Spleen (tissue), 7 donors: ENCODE results near the gene MAS1L.

ENCODE experiments used
- POLR2A ChIP-seq, 3 donors: fragments of 450-650 bp; IDR thresholded peaks; one replicate each; pipeline ENCODE4 v1.5.1; 2017; ENCODE audit warnings: antibody characterized with exemption in 3 of 3, mild to moderate bottlenecking in 1 of 3
- POLR2AphosphoS5 ChIP-seq, 3 donors: sonication (generic); formaldehyde crosslinking; IDR thresholded peaks; one replicate each; pipeline ENCODE4 v1.5.1; 2017; ENCODE audit warnings: antibody characterized with exemption in 3 of 3
- TF ChIP-seq, protein P1 (sequence below), 11 experiments: fragments of 200-600 bp in 7 of 11; fragments of 450-650 bp in 4 of 11; sonication (generic) in 4 of 11; IDR thresholded peaks in 8 of 11; conservative IDR thresholded peaks in 3 of 11; 1 replicate in 7 of 11; 2 replicates in 4 of 11; pipeline versions ENCODE4 v1.4.0 to v1.8.0; 2016 to 2021; ENCODE audit warnings: antibody characterized with exemption in 11 of 11, inconsistent platforms in 4 of 11, mild to moderate bottlenecking in 1 of 11
- donor health status: DM: no; HTN: no; CAD: no; lungs with moderate emphysema.
- donor health status: DM: no; HTN: no; CAD: no.
- donor health status: DM: no; HTN: no; CAD: no.

DNA sequence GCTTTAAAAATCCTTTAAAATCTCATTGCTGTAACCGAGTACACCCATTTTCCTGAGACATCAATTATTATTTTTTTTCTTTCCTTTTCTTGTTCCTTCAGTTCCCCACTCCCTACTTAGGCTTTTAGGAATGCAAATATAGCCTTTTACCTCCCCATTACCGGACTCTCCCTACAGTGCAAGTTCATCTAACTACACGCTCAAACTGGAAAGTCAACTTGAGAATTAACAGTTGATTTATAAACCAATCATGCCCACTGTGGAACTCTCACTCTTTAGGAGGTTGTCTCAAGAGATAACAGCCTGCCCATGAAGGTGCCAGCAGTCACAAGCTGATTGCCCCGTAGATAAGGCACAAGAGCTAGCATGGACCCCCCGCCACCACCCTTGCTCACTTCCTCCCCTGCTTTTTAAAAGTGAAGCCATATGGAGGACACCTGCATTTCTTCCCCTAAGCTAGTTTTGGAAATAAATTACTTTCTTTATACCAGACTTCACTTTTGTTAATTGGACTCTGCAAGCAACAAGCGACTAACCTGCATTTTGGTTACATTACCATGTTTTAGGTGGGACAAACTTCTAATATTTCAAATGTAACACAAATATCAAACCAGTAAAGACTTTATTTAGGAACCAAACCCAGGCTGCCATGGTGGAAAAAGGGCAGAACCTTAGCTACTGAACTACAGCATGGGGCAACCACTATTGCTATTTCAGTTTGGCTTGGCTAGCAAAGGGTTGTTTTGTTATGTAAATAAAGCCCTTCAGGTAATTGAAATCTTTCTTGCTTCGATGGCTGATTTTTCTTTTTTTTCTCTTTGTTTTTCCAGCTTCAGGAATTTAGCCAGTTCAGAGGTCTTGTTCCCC is 36.9 kb upstream of the MAS1L start:
- no peak for TF ChIP-seq POLR2AphosphoS5 (IDR thresholded peaks at IDR 0.05)
- TF ChIP-seq, protein P1, sequence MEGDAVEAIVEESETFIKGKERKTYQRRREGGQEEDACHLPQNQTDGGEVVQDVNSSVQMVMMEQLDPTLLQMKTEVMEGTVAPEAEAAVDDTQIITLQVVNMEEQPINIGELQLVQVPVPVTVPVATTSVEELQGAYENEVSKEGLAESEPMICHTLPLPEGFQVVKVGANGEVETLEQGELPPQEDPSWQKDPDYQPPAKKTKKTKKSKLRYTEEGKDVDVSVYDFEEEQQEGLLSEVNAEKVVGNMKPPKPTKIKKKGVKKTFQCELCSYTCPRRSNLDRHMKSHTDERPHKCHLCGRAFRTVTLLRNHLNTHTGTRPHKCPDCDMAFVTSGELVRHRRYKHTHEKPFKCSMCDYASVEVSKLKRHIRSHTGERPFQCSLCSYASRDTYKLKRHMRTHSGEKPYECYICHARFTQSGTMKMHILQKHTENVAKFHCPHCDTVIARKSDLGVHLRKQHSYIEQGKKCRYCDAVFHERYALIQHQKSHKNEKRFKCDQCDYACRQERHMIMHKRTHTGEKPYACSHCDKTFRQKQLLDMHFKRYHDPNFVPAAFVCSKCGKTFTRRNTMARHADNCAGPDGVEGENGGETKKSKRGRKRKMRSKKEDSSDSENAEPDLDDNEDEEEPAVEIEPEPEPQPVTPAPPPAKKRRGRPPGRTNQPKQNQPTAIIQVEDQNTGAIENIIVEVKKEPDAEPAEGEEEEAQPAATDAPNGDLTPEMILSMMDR (IDR thresholded peaks at IDR 0.05 in 8 of 11, conservative IDR thresholded peaks at IDR 0.05 in 3 of 11): no peak
- TF ChIP-seq POLR2A (IDR thresholded peaks at IDR 0.05): no peak
